DOHH2 (cell line): ENCODE results near the gene H2AZ1.

ENCODE experiments used
- H3F3A ChIP-seq: fragments of 200-600 bp; sonication (generic), shearing (Covaris generic); 2 replicates; pipeline ENCODE4 v1.6.0; 2016; ENCODE audit warnings: antibody characterized with exemption, mild to moderate bottlenecking; ENCODE audit not compliant: control insufficient read depth, insufficient read depth
- H3K27ac ChIP-seq: fragments of 200-600 bp; sonication (generic); 2 replicates; pipeline ENCODE4 v1.5.1; 2014; ENCODE audit warnings: low read depth, mild to moderate bottlenecking, low read length, moderate library complexity
- H3K27me3 ChIP-seq: fragments of 200-600 bp; sonication (generic); 2 replicates; pipeline ENCODE4 v1.6.1; 2014; ENCODE audit warnings: mild to moderate bottlenecking, low read length, mixed read lengths; ENCODE audit not compliant: control insufficient read depth
- H3K36me3 ChIP-seq: fragments of 200-600 bp; sonication (generic); 2 replicates; pipeline ENCODE4 v1.6.1; 2014; ENCODE audit warnings: mild to moderate bottlenecking, low read length, moderate library complexity, mixed read lengths; ENCODE audit not compliant: control insufficient read depth
- H3K4me1 ChIP-seq: fragments of 200-600 bp; sonication (generic); 2 replicates; pipeline ENCODE4 v1.6.1; 2014; ENCODE audit warnings: mild to moderate bottlenecking, low read length, mixed read lengths; ENCODE audit not compliant: control insufficient read depth
- H3K4me2 ChIP-seq: fragments of 200-600 bp; sonication (generic); 2 replicates; pipeline ENCODE4 v1.6.0; 2014; ENCODE audit warnings: mild to moderate bottlenecking, low read length, moderate library complexity
- H3K4me3 ChIP-seq: fragments of 200-600 bp; sonication (generic); 2 replicates; pipeline ENCODE4 v1.5.1; 2014; ENCODE audit warnings: mild to moderate bottlenecking, low read length, mixed read lengths
- H3K79me2 ChIP-seq: fragments of 200-600 bp; sonication (generic); 2 replicates; pipeline ENCODE4 v1.6.1; 2014; ENCODE audit warnings: mild to moderate bottlenecking, low read length, mixed read lengths; ENCODE audit not compliant: control insufficient read depth
- H3K9me2 ChIP-seq: fragments of 200-600 bp; sonication (generic); replicated peaks from 2 replicates; pipeline ENCODE4 v1.6.1; 2014; ENCODE audit warnings: mild to moderate bottlenecking, low read length, mixed read lengths; ENCODE audit not compliant: control insufficient read depth
- H3K9me3 ChIP-seq: fragments of 200-600 bp; sonication (generic); 2 replicates; pipeline ENCODE4 v1.6.1; 2014; ENCODE audit warnings: antibody characterized with exemption, low read length, mixed read lengths; ENCODE audit not compliant: control insufficient read depth, insufficient read depth
- H4K20me1 ChIP-seq: fragments of 200-600 bp; sonication (generic); 2 replicates; pipeline ENCODE4 v1.6.0; 2014; ENCODE audit warnings: low read depth, mild to moderate bottlenecking, antibody characterized with exemption, low read length, moderate library complexity; ENCODE audit not compliant: control insufficient read depth, insufficient read depth
- CTCF ChIP-seq: fragments of 200-600 bp; sonication (generic); IDR thresholded peaks from one replicate; pipeline ENCODE4 v1.5.1; 2014; ENCODE audit warnings: antibody characterized with exemption, mild to moderate bottlenecking, low read depth, low read length; ENCODE audit not compliant: poor library complexity, severe bottlenecking
- EZH2phosphoT487 ChIP-seq: fragments of 200-600 bp; sonication (generic); IDR thresholded peaks from 2 replicates; pipeline ENCODE4 v1.6.1; 2017; ENCODE audit warnings: borderline replicate concordance, mild to moderate bottlenecking, antibody characterized with exemption, low read length, moderate library complexity, mixed read lengths

The H2AZ1 gene

GRCh38 chr4:99949999-99950912 is at the start of gene H2AZ1:
TSS of gene H2AZ1 (minus strand) at chr4:99950275. CDS start at chr4:99950170, 105 bp downstream.
- Histone ChIP-seq H3K27me3 (no peaks in the 10 kb centered on the region), H3K4me1 (peaks cover 35% of the 10 kb centered on the region), H3F3A (peaks cover 24% of the 10 kb centered on the region), H3K4me2 (peak within 1 kb of the TSS; percentile 78), H3K4me3 (peak within 1 kb of the TSS; percentile 96), H3K27ac (peak within 1 kb of the TSS; percentile 91), H4K20me1 (peaks cover 14% of the 10 kb centered on the region; the same call in 1 of the 2 replicates), H3K79me2 (peaks cover 58% of the 10 kb centered on the region), H3K9me3 (no peaks in the 10 kb centered on the region), H3K9me2 (no peaks in the 10 kb centered on the region), H3K36me3 (peaks cover 47% of the 10 kb centered on the region)
- no peak for TF ChIP-seq EZH2phosphoT487

DNA sequence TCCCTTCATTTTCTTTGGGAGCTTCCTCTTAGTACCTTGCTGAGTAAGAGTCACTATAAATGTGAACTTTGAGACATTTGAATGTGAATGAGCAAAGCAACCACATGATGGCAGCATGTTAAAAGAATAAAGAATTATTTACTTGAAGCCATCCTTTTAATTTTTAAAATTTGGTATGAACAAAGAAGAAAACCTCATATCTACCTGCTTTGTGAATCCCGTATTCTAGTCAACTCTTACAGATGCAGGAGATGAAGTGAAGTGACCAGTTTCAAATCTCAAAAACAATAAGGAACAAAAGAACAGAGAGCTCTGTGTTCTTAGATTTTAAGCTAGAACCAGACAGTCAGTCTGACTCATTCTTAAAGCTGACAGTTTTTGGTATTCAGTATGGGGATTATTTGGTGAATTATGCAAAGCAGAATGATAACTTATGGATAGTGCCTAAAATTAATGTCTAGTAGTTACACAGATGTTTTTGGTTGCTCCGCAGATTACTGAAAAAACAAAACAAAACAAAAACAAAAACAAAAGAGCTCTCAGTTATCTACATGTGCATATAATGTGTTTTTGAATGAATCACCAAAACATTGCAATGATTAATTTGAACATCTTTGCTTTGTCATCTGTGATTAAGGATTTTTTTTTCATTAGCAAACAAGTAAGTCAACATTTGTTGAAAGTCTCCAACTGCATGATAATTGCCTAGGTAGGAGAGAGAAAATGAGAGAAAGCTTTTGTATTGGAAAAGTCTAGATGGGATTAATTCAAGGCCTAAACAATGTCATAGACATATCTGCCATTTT is 48.2 kb upstream of the H2AZ1 start:
- Histone ChIP-seq H3K9me2 (no peaks in the 10 kb centered on the region), H3K36me3 (no peaks in the 10 kb centered on the region), H3K27ac (no peak overlapping the region), H3K4me3 (no peak overlapping the region), H3K79me2 (no peaks in the 10 kb centered on the region), H4K20me1 (no peaks in the 10 kb centered on the region), H3K27me3 (peaks cover 10% of the 10 kb centered on the region; the same call in 1 of the 2 replicates), H3K4me1 (no peaks in the 10 kb centered on the region), H3K4me2 (no peak overlapping the region), H3F3A (no peaks in the 10 kb centered on the region), H3K9me3 (no peaks in the 10 kb centered on the region)
- TF ChIP-seq CTCF (peak; percentile 47), EZH2phosphoT487 (no peak)

DNA sequence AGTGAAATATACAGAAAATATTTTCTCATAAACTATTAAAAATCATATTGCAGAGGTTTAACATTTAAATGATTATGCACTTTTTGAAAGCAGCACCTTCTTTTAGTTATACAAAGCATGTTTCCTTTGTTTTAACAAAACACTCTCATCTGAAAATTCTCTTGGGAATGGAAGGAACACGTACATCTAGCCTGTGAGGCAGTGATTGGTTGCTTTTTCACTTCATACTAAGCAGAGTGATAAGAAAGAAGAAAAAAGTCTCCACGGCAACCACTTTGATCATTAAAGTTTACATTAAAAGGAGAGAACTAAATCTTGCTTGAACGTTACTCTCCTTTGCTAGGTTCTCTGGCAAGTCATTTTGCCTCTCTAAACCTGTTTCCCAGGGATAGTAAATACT is 41.7 kb upstream of the H2AZ1 start:
- no peaks in the 10 kb centered on the region for H3K9me2 ChIP-seq

More for the DNA sequence above, 41.7 kb upstream of the H2AZ1 start:
- Histone ChIP-seq H4K20me1 (no peaks in the 10 kb centered on the region), H3K27me3 (0 out of 2 replicates have a peak, but pooled peaks cover 5% of the 10 kb centered on the region), H3K79me2 (no peaks in the 10 kb centered on the region), H3K4me2 (no peak overlapping the region), H3K27ac (no peak overlapping the region), H3K4me3 (no peak overlapping the region), H3K4me1 (no peaks in the 10 kb centered on the region), H3K9me3 (no peaks in the 10 kb centered on the region), H3K36me3 (no peaks in the 10 kb centered on the region), H3F3A (no peaks in the 10 kb centered on the region)
- TF ChIP-seq CTCF: no peak
- TF ChIP-seq EZH2phosphoT487: no peak
